T-helper 9 cell (primary cell): ENCODE data around the gene PMEPA1.

Experiments
- DNase-seq: peaks from one replicate; pipeline ENCODE4 v3.0.0-alpha.2; 2020

PMEPA1 gene

DNA sequence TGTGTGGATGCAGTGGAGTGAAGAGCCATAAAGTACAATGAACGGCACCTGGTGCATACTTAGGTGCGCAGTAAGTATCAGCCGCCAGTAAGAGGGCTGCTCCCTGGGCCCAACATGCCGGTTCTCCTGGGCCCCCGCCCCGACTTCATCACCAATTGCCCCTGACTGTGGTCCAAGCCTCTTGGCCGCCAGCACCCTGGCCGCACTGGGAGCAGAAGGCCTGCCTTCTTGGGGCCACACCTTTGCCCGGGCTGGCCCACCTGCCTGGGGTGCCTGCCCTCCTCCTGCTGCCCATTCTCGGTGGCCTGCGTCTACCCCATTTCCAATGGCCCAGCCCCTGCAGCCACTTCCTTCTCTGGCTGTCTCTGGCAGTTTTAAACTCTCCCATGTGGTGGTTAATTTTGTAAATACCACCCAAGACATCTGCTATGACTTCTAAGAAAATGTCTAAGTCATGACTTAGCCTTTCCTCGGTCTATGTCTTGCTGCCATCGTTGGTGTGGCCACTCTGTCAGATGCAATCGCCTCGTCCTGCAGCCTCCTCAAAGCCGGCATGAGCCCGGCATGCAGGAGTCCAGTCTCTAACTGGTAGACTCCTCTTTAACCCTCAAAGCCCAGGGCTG is 36.8 kb downstream of the PMEPA1 start:
- DNase-seq: no peak

- no peak for DNase-seq
These were observed 37.7 kb downstream of the PMEPA1 start for GRCh38 chr20:57672164-57672563.

DNA sequence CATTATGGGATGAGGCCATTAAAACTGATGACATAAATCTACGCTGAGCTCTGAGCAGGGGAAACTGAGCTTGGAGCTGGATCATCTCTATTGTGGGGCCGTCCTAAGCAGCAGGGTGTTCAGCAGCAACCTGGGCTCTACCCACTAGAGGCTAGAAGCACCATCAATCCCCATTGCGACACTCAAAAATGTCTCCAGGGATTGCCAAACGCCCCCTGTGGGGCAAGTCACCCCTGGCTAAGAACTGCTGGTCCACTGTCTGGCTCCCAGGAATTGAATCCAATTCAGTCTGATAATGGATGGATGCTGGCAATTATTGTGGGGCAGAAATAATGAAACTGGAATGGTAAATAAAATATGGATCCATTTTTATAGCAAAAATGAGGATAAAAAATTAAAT is 38.2 kb downstream of the PMEPA1 start:
- DNase-seq: no peak

GRCh38 chr20:57671072-57671391 is 38.8 kb downstream of the PMEPA1 start:
- DNase-seq: no peak

GRCh38 chr20:57670288-57671071 is 39.3 kb downstream of the PMEPA1 start:
- DNase-seq: no peak

DNA sequence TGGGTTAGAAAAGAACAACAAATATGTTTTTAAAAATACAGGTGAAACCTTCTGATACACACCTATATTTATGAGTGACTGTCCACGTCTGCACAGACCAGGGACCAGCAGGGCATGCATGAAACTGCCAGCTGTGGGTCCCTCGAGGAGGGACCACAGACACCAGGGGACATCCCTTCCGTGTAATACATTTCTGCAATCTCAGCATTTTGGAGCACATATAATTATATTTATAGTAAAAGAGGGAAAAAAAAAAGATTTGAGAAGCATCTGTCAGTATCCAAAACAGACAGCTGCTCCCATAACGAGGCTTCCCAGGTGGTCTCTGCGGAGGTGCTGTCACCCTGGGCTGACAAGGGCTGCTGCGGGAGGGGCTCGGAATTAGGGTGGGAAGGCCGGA is 40.2 kb downstream of the PMEPA1 start:
- no peak for DNase-seq

GRCh38 chr20:57667924-57668782 is 41.7 kb downstream of the PMEPA1 start:
- no peak for DNase-seq

- no peak for DNase-seq
These were observed 42.4 kb downstream of the PMEPA1 start for GRCh38 chr20:57667388-57667787.

DNA sequence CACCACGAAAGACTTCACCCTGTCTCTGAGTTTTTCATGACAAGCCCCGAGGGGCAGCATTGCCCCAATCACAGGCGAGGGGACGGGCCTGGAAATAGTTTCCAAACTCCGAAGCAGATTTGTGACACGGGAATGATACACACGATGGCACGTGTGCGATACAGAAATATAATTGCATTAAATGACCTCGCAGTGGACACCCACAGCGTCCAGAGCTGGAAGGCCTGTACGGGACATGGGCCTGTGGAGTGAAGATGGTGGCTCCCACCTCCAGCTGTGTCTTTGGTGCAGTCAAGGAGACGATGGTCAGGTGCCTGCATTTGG is 43.0 kb downstream of the PMEPA1 start:
- no peak for DNase-seq

DNA sequence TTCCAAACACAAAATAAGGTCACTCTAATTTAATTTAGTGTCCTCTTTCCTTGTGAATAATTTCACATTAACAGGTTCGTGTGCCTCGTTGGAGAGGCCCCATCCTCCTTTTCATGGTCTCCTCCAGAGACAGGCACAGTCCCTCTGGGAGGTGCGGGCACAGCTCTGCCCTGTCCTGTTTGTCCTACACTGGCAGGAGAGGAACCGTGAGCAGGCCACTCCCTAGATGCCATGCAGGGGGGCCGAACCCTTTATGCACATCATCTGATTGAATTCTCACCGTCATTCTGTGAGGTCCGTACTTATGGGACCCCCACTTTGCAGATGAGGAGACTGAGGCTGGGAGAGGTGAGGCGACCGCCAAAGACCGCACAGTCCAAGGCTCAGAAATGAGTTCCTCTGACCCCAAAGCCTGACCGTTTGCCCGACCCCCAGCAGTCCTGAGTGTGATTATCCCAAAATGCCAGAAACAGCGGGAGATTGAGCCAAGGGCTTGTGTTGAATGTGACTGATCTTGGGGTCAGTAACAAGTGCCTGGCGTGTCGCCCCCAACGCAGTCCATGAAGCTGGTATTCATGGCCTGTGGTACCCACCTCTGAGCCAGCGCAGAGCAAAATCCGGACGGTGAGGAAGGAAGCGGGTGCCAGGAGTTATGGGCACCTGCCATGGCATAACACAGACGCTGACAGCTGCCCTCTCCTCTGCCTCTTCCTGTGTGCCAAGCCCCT is 43.5 kb downstream of the PMEPA1 start:
- no peak for DNase-seq

- no peak for DNase-seq
These were observed 44.2 kb downstream of the PMEPA1 start for GRCh38 chr20:57665589-57665971.

GRCh38 chr20:57664924-57665588 is 44.8 kb downstream of the PMEPA1 start:
- no peak for DNase-seq

- no peak for DNase-seq
These were observed 45.3 kb downstream of the PMEPA1 start for GRCh38 chr20:57664476-57664875.

DNA sequence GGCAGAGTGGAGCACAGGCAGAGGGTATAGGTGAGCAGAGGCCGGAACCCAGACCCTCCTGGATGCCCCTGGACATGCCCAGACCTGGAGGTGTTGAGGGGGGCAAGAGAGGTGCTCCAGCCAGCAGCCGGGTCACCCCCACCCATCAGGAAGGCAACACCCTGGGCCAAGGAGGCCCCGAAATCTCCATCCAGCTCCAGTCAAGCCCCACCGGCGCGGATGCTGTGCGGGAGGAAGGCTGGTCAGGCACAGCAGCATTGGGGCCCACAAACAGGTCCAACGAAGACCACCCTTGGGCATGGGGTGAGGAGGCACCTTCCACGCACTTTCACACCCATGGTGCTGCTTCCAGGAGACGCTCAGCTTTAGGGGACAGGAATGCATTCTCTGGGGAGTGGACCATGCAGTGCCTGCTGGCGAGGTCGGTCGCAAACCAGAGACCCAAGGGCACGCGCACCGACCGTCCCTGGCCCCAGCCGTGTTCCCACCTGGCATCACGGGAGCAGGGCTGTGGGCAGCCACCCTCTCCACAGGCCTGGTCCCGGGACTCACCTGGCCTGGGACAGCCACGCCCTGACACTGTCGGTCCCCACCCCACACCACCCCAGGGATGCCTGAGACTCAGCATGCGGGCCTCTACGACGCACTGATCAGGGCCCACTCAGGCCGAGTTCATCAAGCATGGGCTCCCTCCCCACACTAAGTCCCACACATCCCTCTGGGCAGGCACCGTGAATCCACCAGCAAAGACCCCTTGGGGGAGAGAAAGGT is 45.9 kb downstream of the PMEPA1 start:
- DNase-seq: no peak

DNA sequence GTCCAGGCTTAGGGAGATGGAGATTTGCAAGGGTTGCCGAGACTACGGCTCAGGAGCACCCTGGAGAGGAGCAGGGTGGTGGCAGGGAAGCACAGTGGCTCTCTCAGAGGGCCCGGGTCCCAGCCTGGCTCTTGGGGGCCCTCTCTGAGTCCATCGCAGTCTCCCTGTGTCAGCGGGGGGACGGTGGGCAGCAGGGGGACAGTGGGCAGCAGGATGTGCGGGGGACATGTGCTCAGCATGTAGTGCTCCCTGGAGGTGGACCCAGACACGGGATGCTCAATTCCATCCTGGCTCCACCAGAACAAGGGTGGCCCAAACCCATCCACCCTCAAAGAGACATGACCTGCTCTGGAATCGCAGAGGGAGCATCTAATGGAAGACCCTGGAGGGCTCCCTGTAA is 46.6 kb downstream of the PMEPA1 start:
- no peak for DNase-seq

GRCh38 chr20:57662456-57663240 is 47.2 kb downstream of the PMEPA1 start:
- DNase-seq: no peak

DNA sequence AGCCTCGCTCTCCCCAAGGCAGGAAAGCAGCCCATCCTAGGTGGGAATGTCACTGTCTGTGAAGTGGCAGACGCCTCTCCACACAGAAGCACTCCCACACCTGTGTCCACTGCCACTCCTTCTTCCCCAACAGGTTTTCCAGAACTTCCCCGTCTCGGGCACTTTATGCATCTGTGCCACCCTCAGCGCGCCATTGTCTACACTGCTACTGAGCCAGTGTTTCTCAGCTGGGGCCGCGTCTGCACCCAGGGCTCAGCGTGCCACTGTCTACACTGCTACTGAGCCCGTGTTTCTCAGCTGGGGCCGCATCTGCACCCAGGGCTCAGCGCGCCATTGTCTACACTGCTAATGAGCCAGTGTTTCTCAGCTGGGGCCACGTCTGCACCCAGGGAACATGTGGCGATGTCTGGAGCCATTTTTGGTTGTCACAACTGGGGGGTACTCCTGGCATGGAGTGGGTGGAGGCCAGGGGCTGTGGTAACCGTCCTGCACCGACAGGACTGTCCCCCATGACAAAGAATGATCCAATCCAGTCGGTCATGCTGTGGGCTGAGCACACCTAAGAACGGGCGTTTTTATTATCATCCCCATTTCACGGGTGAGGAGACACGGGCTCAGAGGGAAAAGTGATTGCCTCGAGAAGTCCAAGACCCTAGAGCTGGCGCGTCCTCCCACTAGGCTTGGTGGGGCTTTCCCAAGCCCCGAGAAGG is 47.9 kb downstream of the PMEPA1 start:
- DNase-seq: no peak

- DNase-seq: no peak
These were observed 48.7 kb downstream of the PMEPA1 start for GRCh38 chr20:57660922-57661745.

GRCh38 chr20:57660181-57660921 is 49.5 kb downstream of the PMEPA1 start:
- DNase-seq: no peak
